ENCODE data around the gene SYMPK. TPM values are rescaled to one million over a fixed set of nuclear protein-coding genes. Genes with fewer than 3 reads are reported as not detected.

SYMPK gene
- total RNA-seq, 1 experiment from 2014 or later: 33.0 TPM

DNA sequence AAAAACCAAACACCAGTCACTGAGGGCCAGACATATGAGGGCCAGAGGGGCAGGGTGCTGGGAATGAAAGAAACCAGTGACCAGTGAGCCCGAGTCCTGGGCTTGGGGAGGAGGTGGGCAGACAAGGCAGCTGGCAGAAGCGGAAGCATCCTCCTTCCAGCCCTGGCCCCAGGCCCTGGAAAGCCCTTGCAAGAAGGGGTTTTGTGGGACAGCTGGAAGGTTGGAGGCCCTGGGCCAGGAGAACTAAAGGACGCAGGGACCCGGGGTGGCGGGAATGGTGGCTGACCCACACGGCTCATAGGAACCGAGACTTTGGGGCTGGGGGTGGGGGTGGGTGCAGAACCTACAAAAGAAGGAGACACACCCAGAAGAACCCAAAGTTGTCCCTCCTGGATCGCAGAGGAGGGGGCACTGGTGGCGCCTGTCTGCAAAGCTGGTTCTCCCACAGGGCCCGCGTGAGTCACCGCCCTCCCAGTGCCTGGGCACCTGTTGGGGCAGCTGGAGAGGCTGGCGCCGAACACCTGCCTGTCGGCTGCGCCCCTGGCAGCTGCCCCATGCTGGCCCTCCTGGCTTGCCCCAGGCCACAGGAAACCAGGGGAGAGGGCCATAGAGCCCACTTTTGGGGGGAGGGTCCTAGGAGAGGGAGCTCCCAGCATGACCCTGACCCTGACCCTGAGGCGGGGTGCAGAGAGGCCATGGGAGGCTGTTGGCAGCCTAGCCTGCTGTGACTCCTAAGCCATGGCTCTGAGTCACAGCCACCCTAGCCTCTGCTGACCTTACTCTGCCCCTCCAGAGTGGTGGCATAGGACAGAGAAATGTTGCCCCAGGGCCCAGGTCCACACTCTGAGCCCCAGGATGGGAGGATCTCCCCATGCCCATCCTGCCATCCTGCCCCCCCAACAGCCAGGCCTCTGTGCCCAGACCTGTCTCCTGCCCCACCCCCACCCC lies 81.5 kb downstream of the SYMPK start:
- peak; percentile 81 for DNase-seq (ENCODE audit: low read depth)

- no peak for DNase-seq (ENCODE audit: low read depth)
Observed at GRCh38 chr19:45780448-45781213, 82.3 kb downstream of the SYMPK start.

DNA sequence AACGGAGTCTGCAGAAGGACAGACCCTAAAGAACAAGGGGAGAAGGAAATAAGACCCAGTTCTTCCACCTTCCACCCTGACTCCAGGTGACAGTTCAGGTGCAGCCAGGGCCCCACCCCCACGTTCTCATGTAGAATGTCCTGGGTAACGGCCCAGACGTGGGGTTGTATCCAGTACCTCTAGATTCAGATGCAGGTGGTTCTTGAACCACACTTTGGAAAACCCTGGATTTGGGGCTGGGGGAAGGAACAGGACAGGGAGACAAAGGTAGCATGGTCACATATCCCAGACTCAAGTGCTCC lies 82.8 kb downstream of the SYMPK start:
- DNase-seq (ENCODE audit: low read depth): no peak

GRCh38 chr19:45779231-45780145 lies 83.5 kb downstream of the SYMPK start:
- no peak for DNase-seq (ENCODE audit: low read depth)

DNA sequence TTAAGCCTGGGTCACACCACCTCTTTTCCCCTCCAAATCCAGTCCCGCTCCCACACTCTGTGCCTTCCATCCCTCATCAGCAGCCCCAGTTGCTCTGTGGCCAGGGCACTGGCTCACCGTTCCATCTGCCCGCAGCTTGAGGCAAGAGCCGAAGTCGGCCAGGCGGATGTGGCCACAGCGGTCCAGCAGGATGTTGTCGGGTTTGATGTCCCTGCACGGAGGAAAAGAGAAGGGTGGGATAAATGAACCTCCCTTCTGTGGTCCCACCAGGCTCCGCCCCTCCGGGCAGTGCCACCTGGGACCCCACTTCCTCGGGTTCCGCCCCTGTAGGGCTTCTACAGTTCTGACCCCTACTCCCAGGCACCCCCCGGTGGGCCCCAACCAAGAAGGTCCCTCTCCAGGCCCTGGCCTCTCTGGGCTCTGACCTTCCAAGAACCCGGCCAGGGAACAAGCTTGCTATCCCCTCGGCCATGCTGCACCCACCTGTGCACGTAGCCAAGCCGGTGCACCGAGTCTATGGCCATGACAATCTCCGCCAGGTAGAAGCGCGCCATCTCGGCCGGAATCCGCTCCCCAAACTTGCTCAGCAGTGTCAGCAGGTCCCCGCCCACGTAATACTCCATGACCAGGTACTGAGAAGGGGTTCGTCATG lies 84.8 kb downstream of the SYMPK start:
- DNase-seq (ENCODE audit: low read depth): no peak

DNA sequence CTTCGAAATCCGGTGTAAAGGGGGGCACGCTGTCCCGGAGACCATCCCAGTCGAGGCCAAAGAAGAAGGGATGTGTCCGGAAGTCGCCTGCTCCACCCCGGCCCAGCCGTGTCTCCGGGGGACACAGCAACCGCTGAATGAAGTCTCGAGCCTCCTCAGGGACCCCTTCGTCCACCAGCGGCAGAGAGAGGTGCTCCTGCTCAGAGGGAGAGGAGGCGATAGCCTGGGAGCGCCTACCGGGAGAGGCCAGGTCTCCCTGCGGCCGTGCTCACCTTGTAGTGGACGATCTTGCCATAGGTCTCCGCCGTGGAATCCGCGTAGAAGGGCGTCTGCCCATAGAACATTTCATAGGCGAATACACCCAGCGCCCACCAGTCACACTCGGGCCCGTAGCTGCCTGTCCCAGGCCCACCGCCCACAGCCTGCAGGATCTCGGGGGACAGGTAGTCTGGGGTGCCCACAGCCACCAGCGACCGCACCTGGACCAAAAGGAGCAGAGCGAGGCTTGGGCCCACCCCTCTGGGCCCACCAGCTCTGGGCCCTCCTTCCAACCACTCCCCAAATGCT lies 85.5 kb downstream of the SYMPK start:
- DNase-seq (ENCODE audit: low read depth): no peak

DNA sequence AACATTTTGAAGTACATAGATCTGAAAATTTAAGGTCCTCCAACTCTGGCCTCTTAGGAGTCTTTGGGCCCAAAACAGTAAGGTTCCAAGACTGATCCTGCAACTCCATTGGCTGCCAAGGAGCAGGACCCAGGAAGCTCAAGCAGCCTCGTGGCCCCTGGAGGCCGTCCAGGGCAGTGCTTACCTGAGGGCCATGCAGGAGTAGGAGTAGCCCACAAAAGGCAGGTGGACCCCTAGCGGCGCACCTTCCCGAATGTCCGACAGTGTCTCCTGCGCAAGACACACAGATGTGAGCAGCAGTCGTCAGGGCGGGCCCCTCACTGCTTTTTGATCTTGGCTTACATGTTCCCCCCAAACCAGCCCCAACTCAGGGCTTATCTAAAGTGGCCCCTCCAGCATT lies 88.2 kb downstream of the SYMPK start:
- DNase-seq (ENCODE audit: low read depth): no peak

DNA sequence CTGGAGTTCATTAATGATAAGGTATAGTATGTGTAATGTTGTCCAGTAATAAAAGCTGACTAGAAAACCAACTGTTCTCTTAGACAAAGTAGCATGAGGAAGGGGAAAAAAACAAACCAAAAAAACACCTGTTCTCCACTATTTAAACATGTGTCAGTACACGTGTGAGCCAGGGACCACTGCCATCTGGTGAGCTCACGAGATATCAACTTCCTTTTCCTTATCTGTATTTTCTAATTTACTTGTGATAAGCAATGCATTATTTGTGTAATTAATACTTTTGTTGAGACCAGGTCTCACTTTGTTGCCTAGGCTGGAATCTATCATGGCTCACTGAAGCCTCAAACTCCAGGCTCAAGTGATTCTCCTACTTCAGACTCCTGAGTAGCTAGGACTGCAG lies 89.6 kb downstream of the SYMPK start:
- no peak for DNase-seq (ENCODE audit: low read depth)

GRCh38 chr19:45772912-45773311 lies 90.0 kb downstream of the SYMPK start:
- DNase-seq (ENCODE audit: low read depth): no peak

GRCh38 chr19:45772130-45772840 lies 90.7 kb downstream of the SYMPK start:
- no peak for DNase-seq (ENCODE audit: low read depth)

GRCh38 chr19:45771311-45771933 lies 91.5 kb downstream of the SYMPK start:
- no peak for DNase-seq (ENCODE audit: low read depth)

GRCh38 chr19:45770192-45771101 lies 92.5 kb downstream of the SYMPK start:
- peak; percentile 97 for DNase-seq (ENCODE audit: low read depth)

DNA sequence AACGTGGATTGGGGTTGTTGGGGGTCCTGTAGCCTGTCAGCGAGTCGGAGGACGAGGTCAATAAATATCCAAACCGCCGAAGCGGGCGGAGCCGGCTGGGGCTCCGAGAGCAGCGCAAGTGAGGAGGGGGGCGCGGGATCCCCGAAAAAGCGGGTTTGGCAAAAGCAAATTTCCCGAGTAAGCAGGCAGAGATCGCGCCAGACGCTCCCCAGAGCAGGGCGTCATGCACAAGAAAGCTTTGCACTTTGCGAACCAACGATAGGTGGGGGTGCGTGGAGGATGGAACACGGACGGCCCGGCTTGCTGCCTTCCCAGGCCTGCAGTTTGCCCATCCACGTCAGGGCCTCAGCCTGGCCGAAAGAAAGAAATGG lies 93.1 kb downstream of the SYMPK start:
- no peak for DNase-seq (ENCODE audit: low read depth)

DNA sequence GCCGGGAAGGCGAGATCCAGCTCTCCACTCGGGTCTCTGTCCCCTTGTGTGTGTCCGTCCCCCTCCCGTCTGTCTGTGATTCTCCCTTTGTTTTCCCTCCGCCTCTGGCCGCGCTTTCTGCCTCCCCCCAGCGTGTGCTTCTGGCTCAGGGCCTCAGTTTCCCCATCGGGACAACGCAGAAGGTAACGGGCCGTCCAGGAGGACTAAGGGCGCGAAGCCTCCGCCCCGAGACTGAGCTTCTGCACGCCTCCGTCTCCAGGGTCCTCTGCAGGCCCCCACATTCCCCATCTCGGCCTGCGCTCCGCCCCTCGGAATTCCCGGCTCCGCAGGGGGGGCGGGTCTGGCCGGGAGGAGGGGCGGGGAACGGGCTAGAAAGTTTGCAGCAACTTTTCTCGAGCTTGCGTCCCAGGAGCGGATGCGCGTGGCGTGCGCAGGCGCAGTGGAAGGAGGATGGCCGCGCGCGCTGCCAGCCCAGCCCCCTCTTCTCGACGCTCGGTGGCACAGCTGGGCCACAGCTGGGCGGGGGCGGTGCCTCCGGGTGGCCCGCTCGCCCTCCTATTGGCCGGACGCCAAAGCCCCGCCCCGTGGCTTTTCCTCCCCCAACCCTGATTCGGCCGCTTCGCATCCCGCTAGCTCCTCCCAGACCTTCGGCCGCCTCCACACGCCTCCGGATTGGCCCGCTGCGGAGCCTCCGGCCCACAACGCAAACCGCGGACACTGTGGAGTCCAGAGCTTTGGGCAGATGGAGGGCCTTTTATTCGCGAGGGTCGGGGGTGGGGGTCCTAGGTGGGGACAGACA lies 93.8 kb downstream of the SYMPK start, which contains the start of gene SIX5:
TSS of gene SIX5 (minus strand) at position 269 of the 799 bp plus-strand sequence. CDS start 408 bp downstream, outside the sequence.
- DNase-seq (ENCODE audit: low read depth): peak; percentile 97

GRCh38 chr19:45768655-45768983 lies 94.3 kb downstream of the SYMPK start:
- DNase-seq (ENCODE audit: low read depth): peak; percentile 50

GRCh38 chr19:45767881-45768654 lies 94.9 kb downstream of the SYMPK start:
- DNase-seq (ENCODE audit: low read depth): peak; percentile 68

DNA sequence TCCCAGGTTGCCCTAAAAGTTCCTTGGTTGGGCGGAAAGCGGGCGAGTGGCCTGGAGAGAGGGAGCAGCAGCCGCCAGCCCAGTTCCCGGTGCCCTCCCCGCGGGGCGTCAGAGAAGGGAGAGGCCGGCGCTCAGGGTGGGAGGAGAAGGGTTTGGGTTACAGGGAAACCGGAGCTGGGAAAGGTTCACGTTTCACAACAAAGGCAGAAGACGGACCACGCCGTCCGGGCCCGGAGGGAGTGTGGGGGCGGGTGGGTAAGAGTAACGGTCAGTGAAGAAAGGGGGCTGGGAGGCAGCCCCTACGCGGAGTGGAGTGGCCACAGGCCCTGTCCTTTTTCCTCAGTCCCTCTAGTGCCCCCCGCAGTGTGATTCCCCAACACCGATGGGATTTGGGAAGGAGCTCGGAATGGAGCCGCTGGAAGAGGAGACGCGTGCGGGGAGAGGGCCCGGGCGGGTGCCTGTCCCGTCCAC lies 95.5 kb downstream of the SYMPK start:
- DNase-seq (ENCODE audit: low read depth): peak; percentile 90

Measured in RPMI7951 (cell line).